Measurements from ENCODE around the gene RNF32.

GRCh38 chr7:156684251-156684650 lies 43.7 kb downstream of the RNF32 start:
- TF ChIP-seq CTCF (IDR thresholded peaks at IDR 0.05) (no peak), SIN3A (IDR thresholded peaks at IDR 0.05; ENCODE audit: borderline replicate concordance, insufficient read depth, low read depth, low read length) (no peak), TCF7L2 (IDR thresholded peaks at IDR 0.05; ENCODE audit: low read depth, low read length) (no peak)
